NCI-H2227 treated with DMSO at 0.1 percent for 48 hours (cell line): ENCODE results near the gene TUBGCP2.
A peak's percentile ranks its signal among the peaks of the same experiment; 100 is the strongest.

Experiments used
- DNase-seq: peaks from one replicate; lab custom pipeline; 2025; lab: John Stamatoyannopoulos, UW

The TUBGCP2 gene

GRCh38 chr10:133343558-133343957 lies 34.9 kb upstream of the TUBGCP2 start:
- DNase-seq: no peak

GRCh38 chr10:133342942-133343341 lies 34.3 kb upstream of the TUBGCP2 start:
- DNase-seq: no peak

DNA sequence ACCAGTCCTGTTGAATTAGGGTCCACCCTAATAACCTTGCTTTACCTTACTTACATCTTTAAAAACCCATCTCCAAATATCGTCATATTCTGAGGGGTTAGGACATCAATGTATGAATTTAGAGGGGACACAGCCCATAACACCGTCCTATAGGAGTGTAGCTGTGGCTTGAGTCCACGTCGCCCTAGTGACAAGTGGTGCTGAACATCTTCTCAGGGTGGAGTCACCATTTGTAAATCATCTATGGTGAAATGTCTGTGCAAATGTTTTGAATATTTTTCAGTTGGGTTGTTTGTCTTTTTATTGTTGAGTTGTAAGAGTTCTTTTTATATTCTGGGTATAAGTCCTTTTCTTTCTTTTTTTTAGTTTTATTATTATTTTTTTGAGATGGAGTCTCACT lies 33.3 kb upstream of the TUBGCP2 start:
- no peak for DNase-seq

DNA sequence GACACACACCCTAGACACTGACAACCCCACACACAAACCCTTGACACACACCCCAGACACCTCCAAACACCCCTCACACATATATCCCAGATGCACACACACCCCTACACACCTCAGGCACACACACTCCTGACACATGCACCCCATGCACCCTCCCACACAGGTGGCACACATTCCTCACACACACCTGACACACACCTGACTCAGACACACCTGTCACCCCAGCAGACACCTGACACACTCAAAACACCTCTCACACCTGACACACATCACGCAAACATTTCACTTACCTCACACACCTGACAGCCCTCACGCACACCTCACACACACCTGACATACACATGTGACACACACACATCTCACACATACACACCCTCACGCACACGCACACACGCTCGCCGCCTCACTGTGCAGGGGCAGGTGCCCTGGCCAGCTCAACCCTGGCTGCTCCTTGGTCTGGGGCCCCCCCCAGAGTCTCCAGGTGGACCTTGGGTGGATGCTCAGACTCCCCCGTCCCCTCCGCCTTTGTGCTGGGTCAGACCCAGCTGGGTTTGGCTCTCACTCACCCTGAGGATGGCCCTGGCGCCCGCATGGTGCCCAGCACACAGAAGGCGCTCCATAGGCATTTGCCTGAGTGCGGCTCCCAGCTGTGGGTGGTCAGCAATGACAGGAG lies 31.2 kb upstream of the TUBGCP2 start:
- no peak for DNase-seq

GRCh38 chr10:133338080-133339071 lies 29.7 kb upstream of the TUBGCP2 start:
- no peak for DNase-seq

- no peak for DNase-seq
Observed at GRCh38 chr10:133337370-133337725, 28.7 kb upstream of the TUBGCP2 start.

- DNase-seq: no peak
Observed at GRCh38 chr10:133336577-133337369, 28.1 kb upstream of the TUBGCP2 start, which contains the start of gene CALY. Gene CALY, minus strand, starts transcription at chr10:133336896. Its CDS starts 7,907 bp downstream, at chr10:133328989.

DNA sequence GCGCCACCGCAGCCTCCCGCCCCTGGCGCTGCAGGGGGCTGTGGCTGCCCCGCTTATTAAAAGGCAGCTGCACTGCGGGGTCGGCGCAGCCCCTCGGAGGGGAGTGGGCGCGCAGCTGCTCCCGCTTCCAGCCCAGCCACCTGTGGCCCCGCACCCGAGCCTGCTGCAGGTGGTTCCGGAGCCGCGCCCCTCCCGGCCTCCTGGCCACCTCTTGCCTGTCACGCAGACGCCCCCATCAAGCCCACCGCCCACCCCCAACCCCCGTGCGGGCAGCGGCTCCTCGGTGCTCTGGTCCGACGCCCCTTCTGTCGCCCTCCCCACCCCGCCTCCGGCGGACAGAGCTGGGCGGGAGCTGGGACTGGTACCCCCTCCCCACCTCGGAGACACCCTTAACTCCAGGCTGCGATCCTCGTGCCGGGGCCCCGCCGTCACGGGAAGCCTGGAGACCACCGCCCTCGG lies 27.5 kb upstream of the TUBGCP2 start:
- no peak for DNase-seq

- no peak for DNase-seq
Observed at GRCh38 chr10:133335246-133336117, 26.8 kb upstream of the TUBGCP2 start.

DNA sequence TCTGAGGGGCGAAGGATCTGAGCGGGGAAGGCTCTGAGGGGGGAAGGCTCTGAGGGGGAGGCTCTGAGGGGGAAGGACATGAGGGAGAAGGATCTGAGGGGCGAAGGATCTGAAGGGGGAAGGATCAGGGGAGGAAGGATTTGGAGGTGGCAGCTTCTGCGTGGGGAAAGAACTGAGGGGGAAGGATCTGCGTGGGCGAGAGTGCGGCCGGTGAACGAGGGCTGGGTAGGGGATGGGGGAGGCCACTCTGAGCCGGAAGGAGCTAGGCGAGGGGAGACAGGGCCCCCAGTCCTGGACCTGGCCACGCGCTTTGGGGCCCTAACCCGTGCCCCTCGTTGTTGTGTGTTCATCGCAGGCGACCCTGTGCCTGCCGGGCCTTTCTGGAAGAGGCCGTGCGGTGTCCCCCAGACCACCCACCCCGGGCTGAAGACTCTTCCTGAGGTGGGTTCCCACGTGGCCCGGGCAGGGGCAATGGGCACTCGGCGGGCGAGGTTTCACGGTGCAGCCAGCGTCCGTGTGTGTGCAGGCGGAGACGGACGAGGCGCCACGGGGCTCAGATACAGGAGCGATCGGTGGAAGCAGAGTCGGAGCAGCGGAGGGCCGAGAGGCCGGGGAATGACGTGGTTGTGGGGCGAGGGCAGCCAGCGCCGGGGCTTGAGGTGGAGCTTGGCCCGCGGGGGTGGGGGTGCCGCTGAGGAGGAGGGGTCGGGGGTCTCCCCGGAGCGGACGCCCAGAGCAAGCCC lies 26.0 kb upstream of the TUBGCP2 start:
- no peak for DNase-seq

- DNase-seq: no peak
Observed at GRCh38 chr10:133332936-133333699, 24.4 kb upstream of the TUBGCP2 start.

DNA sequence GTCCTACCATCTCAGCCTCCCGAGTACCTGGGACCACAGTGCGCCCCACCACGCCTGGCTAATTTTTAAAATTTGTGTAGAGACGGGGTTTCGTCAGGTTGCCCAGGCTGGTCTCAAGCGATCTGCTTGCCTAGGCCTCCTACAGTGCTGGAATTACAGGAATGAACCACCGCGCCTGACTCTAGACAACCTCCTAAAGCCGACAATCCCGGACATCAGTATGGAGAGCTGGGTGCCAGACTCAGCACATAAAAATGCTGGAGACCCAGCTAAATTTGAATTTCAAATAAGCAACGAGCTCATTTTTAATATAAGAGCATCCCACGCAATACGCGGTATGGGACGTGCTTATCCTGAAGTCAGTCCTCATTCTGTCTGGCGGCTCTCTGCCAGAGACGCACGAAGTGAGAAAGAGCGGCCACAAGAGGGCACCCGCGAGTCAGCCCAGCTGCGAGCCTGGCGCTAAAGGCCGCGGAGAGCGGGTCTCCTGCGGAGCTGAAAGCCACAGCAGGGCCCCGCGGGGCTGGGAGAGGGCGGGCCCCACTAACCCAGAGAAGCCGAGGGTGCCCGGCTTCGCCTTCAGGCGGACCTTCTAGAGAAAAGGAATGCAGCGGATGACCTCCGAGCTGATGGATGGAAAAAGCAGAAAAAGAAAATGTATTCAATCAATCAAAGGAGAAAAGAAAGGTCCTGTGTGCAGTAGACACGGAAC lies 21.0 kb upstream of the TUBGCP2 start:
- peak; percentile 69 for DNase-seq

- no peak for DNase-seq
Observed at GRCh38 chr10:133328358-133329343, 20.0 kb upstream of the TUBGCP2 start.

GRCh38 chr10:133327651-133328357 lies 19.1 kb upstream of the TUBGCP2 start:
- DNase-seq: no peak

- DNase-seq: no peak
Observed at GRCh38 chr10:133326745-133327650, 18.3 kb upstream of the TUBGCP2 start.

- peak; percentile 4 for DNase-seq
Observed at GRCh38 chr10:133326223-133326551, 17.5 kb upstream of the TUBGCP2 start.
